ENCODE data around the gene CLEC16A. TPM values are rescaled to one million over a fixed set of nuclear protein-coding genes. Genes with fewer than 3 reads are reported as not detected.

Gene CLEC16A
- total and polyA plus RNA-seq, 9 of the 15 experiments (the other 6 are each of a cell fraction or from before 2014, with no cell fraction given): 1.00 to 22.3 (median 10.0) TPM

DNA sequence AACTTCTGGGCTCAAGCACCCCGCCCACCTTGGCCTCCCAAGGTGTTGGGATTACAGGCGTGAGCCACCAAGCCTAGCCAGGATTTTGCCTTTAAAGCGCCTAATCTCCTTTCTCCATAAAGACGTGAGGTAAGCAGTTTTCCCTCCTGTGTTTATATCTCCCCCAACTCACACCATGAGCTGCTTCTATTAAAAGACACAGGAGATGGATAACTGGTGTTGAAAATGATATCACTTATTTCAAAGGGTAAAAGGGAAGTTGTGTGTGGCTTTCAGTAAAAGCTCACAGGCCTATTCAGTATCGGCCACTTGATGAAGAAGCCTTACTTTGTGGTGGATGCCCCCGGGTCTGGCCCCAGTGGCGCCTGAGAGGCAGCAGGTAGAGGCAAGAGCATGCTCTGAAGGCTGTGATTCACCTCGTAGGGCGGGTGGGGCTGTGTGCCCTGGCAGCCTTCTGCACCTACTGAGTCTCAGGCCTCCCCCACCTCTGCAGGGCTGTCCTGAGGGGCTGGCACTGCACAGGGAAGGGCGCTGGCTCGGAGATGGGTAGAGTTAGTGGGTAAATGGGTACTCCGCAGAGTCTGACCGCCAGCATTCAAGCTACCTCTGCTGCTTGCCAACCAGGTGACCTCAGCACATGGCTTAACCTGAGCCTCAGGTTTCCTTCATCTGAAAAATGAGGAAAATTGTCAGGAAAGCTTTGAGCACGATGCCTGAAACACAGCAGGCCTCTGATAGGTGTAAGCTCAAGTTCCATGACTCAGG, 146.8 kb downstream of the CLEC16A start (continued):
- TF ChIP-seq, protein P1, sequence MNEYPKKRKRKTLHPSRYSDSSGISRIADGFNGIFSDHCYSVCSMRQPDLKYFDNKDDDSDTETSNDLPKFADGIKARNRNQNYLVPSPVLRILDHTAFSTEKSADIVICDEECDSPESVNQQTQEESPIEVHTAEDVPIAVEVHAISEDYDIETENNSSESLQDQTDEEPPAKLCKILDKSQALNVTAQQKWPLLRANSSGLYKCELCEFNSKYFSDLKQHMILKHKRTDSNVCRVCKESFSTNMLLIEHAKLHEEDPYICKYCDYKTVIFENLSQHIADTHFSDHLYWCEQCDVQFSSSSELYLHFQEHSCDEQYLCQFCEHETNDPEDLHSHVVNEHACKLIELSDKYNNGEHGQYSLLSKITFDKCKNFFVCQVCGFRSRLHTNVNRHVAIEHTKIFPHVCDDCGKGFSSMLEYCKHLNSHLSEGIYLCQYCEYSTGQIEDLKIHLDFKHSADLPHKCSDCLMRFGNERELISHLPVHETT (CRISPR knock-in tag; conservative IDR thresholded peaks at IDR 0.05 in 1 of 2, IDR thresholded peaks at IDR 0.05 in 1 of 2): no peak
- no peak for TF ChIP-seq KLF16 (IDR thresholded peaks at IDR 0.05)
- no peak for TF ChIP-seq ZNF778 (CRISPR knock-in tag; IDR thresholded peaks at IDR 0.05)
- no peak for TF ChIP-seq FOS (IDR thresholded peaks at IDR 0.05; ENCODE audit: extremely low read depth, insufficient read length)
- no peak for TF ChIP-seq SREBF1 (IDR thresholded peaks at IDR 0.05; ENCODE audit: borderline replicate concordance, low read depth, low read length)
- TF ChIP-seq, protein P2, sequence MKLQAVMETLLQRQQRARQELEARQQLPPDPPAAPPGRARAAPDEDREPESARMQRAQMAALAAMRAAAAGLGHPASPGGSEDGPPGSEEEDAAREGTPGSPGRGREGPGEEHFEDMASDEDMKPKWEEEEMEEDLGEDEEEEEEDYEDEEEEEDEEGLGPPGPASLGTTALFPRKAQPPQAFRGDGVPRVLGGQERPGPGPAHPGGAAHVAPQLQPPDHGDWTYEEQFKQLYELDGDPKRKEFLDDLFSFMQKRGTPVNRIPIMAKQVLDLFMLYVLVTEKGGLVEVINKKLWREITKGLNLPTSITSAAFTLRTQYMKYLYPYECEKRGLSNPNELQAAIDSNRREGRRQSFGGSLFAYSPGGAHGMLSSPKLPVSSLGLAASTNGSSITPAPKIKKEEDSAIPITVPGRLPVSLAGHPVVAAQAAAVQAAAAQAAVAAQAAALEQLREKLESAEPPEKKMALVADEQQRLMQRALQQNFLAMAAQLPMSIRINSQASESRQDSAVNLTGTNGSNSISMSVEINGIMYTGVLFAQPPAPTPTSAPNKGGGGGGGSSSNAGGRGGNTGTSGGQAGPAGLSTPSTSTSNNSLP (IDR thresholded peaks at IDR 0.05; ENCODE audit: borderline replicate concordance, low read depth, low read length): no peak
- TF ChIP-seq, protein P3, sequence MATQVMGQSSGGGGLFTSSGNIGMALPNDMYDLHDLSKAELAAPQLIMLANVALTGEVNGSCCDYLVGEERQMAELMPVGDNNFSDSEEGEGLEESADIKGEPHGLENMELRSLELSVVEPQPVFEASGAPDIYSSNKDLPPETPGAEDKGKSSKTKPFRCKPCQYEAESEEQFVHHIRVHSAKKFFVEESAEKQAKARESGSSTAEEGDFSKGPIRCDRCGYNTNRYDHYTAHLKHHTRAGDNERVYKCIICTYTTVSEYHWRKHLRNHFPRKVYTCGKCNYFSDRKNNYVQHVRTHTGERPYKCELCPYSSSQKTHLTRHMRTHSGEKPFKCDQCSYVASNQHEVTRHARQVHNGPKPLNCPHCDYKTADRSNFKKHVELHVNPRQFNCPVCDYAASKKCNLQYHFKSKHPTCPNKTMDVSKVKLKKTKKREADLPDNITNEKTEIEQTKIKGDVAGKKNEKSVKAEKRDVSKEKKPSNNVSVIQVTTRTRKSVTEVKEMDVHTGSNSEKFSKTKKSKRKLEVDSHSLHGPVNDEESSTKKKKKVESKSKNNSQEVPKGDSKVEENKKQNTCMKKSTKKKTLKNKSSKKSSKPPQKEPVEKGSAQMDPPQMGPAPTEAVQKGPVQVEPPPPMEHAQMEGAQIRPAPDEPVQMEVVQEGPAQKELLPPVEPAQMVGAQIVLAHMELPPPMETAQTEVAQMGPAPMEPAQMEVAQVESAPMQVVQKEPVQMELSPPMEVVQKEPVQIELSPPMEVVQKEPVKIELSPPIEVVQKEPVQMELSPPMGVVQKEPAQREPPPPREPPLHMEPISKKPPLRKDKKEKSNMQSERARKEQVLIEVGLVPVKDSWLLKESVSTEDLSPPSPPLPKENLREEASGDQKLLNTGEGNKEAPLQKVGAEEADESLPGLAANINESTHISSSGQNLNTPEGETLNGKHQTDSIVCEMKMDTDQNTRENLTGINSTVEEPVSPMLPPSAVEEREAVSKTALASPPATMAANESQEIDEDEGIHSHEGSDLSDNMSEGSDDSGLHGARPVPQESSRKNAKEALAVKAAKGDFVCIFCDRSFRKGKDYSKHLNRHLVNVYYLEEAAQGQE (IDR thresholded peaks at IDR 0.05; ENCODE audit: borderline replicate concordance): no peak
- TF ChIP-seq, protein P3 (CRISPR knock-in tag; IDR thresholded peaks at IDR 0.05; ENCODE audit: low read depth): no peak
- TF ChIP-seq ZFX (CRISPR knock-in tag; IDR thresholded peaks at IDR 0.05): peak; percentile 26; the same call in 1 of the 2 replicates
- TF ChIP-seq NR1H2 (CRISPR knock-in tag; IDR thresholded peaks at IDR 0.05): no peak
- no peak for TF ChIP-seq GTF2E2 (tag; IDR thresholded peaks at IDR 0.05)
- TF ChIP-seq ETV1 (tag; conservative IDR thresholded peaks at IDR 0.05; ENCODE audit: low read depth): no peak
- TF ChIP-seq U2AF2 (optimal IDR thresholded peaks at IDR 0.05; ENCODE audit: low read depth, low read length): no peak
- no peak for TF ChIP-seq TRIM24 (IDR thresholded peaks at IDR 0.05)

All from K562 (cell line).